ENCODE results near the gene FGF1.

The FGF1 gene

GRCh38 chr5:142658278-142658677 is 27.6 kb downstream of the FGF1 start:
- Histone ChIP-seq H3K27ac (peak overlapping the region in 1 of 2 donors; percentile 23), H3K4me3 (no peak overlapping the region)
- peak; percentile 24 for DNase-seq (ENCODE audit: low spot score)
- no peak for TF ChIP-seq CTCF (IDR thresholded peaks at IDR 0.05)

- peak overlapping the region in 1 of 2 donors; percentile 23 for H3K27ac ChIP-seq
- DNase-seq (ENCODE audit: low spot score): no peak
- TF ChIP-seq CTCF (IDR thresholded peaks at IDR 0.05): no peak
- H3K4me3 ChIP-seq: no peak overlapping the region
Measured at GRCh38 chr5:142657446-142657845, 28.4 kb downstream of the FGF1 start.

GRCh38 chr5:142655339-142656267 is 30.3 kb downstream of the FGF1 start:
- peak overlapping the region; percentile 62 to 86 for H3K27ac ChIP-seq
- peak; percentile 92 for DNase-seq (ENCODE audit: low spot score)
- TF ChIP-seq CTCF (IDR thresholded peaks at IDR 0.05): peak; percentile 96
- H3K4me3 ChIP-seq: peak overlapping the region; percentile 48

GRCh38 chr5:142654578-142655058 is 31.3 kb downstream of the FGF1 start:
- TF ChIP-seq CTCF (IDR thresholded peaks at IDR 0.05): no peak
- Histone ChIP-seq H3K4me3 (peak overlapping the region; percentile 48), H3K27ac (peak overlapping the region; percentile 62 to 86)
- no peak for DNase-seq (ENCODE audit: low spot score)

GRCh38 chr5:142653321-142653720 is 32.6 kb downstream of the FGF1 start:
- Histone ChIP-seq H3K4me3 (no peak overlapping the region), H3K27ac (peak overlapping the region; percentile 62 to 86)
- no peak for DNase-seq (ENCODE audit: low spot score)
- no peak for TF ChIP-seq CTCF (IDR thresholded peaks at IDR 0.05)

GRCh38 chr5:142652563-142652962 is 33.3 kb downstream of the FGF1 start:
- DNase-seq (ENCODE audit: low spot score): no peak
- H3K4me3 ChIP-seq: no peak overlapping the region
- no peak for TF ChIP-seq CTCF (IDR thresholded peaks at IDR 0.05)
- H3K27ac ChIP-seq: peak overlapping the region; percentile 62 to 86

- DNase-seq (ENCODE audit: low spot score): no peak
- no peak overlapping the region for H3K4me3 ChIP-seq
- no peak overlapping the region for H3K27ac ChIP-seq
- TF ChIP-seq CTCF (IDR thresholded peaks at IDR 0.05): no peak
Measured at GRCh38 chr5:142650881-142651280, 35.0 kb downstream of the FGF1 start.
